ENCODE data around the gene PPIP5K2. TPM values are rescaled to one million over a fixed set of nuclear protein-coding genes. Genes with fewer than 3 reads are reported as not detected.

Gene PPIP5K2
- total RNA-seq, 2 experiments from 2014 or later = 50.5 to 59.5 TPM

DNA sequence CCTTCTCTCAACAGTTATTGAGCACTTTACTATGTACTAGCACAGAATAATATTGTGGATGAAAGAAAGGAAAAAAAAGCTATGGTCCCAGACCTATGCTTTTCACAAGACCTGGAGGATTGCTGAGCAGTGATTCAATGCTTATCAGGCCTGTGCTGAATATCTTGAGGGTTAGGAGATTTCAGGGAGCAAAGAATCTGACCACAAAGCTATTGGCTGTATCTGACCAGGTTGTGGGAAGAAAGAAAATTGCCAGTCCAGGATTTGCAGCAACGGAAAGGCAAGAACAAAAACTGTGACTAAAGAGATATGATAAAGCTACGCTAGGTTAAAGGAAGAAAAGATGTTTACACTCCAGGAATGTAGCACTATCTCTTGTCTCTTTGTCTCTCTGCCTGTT, 123.6 kb downstream of the PPIP5K2 start:
- Mint-ChIP-seq H3K4me3 (no peak overlapping the region), H3K27me3 (peaks cover 26% of the 10 kb centered on the region), H3K36me3 (ENCODE audit: low read depth) (no peaks in the 10 kb centered on the region), H3K4me1 (ENCODE audit: low read depth) (peaks cover 9% of the 10 kb centered on the region), H3K27ac (no peak overlapping the region), H3K9me3 (peaks cover 3% of the 10 kb centered on the region)
- ChIA-PET POLR2A (no interaction called here), CTCF (no interaction called here)
- DNase-seq (no peak), ATAC-seq (no peak)
- intact Hi-C loops (cut with micrococcal nuclease) = no loop called here
- TF ChIP-seq, protein P1, sequence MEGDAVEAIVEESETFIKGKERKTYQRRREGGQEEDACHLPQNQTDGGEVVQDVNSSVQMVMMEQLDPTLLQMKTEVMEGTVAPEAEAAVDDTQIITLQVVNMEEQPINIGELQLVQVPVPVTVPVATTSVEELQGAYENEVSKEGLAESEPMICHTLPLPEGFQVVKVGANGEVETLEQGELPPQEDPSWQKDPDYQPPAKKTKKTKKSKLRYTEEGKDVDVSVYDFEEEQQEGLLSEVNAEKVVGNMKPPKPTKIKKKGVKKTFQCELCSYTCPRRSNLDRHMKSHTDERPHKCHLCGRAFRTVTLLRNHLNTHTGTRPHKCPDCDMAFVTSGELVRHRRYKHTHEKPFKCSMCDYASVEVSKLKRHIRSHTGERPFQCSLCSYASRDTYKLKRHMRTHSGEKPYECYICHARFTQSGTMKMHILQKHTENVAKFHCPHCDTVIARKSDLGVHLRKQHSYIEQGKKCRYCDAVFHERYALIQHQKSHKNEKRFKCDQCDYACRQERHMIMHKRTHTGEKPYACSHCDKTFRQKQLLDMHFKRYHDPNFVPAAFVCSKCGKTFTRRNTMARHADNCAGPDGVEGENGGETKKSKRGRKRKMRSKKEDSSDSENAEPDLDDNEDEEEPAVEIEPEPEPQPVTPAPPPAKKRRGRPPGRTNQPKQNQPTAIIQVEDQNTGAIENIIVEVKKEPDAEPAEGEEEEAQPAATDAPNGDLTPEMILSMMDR (IDR thresholded peaks at IDR 0.05) = no peak

DNA sequence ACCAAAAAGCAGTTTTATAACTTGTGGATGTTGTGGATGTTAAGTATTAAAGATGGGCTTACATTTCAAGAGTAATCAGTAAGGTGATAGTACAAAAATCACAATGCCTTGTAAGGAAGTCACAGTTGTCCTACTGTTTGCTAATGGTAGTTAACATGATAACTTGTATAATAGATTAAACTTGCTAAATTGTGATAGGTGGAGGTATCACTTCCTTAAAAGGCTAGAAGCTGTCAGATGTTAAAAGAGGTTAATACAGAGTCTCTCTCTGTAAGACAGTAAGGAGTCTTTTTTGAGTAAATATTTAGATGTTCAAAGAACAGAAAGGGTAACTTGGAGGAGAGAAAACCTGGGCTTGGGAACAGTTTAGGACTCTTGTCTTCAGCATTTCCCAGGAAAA, 124.3 kb downstream of the PPIP5K2 start:
- no peak for ATAC-seq

DNA sequence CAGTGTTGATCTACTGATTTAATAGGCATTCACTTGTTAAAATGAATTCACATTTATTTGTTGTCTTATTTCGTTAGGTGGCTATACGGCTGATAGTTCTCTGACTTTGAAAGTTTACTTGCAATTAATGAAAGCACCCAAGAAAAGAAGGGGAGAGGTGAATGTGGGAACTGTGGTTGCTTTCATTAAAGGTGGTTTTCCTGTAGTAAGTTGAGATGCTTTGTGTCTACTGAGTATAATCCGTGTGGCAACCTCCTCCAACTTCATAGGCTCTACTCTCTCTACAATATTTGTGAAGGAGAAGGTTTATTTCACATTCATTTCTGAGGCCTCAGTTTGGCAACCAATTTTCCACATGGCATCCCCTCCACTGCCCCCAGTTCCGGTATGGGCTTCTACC, 125.7 kb downstream of the PPIP5K2 start:
- no peak for DNase-seq
- no peak overlapping the region for H3K4me3 Mint-ChIP-seq
- CTCF ChIA-PET = no interaction called here
- peaks cover 27% of the 10 kb centered on the region for H3K27me3 Mint-ChIP-seq
- no peak overlapping the region for H3K27ac Mint-ChIP-seq
- intact Hi-C loops (cut with micrococcal nuclease) = no loop called here
- TF ChIP-seq, protein P1 (IDR thresholded peaks at IDR 0.05) = no peak
- ATAC-seq = no peak
- POLR2A ChIA-PET = interaction anchor here (1.4 kb wide), 1 partner anchor 14 kb away, joined by 4 read pairs; no protein-coding TSS in a partner anchor
- H3K36me3 Mint-ChIP-seq (ENCODE audit: low read depth) = no peaks in the 10 kb centered on the region
- peaks cover 9% of the 10 kb centered on the region for H3K4me1 Mint-ChIP-seq (ENCODE audit: low read depth)
- no peaks in the 10 kb centered on the region for H3K9me3 Mint-ChIP-seq

More for the DNA sequence above, 124.3 kb downstream of the PPIP5K2 start:
- Mint-ChIP-seq H3K27ac (no peak overlapping the region), H3K4me3 (no peak overlapping the region), H3K4me1 (ENCODE audit: low read depth) (peaks cover 9% of the 10 kb centered on the region), H3K36me3 (ENCODE audit: low read depth) (no peaks in the 10 kb centered on the region), H3K9me3 (peaks cover 2% of the 10 kb centered on the region), H3K27me3 (peaks cover 26% of the 10 kb centered on the region)
- CTCF ChIA-PET = no interaction called here
- intact Hi-C loops (cut with micrococcal nuclease) = no loop called here
- TF ChIP-seq, protein P1 (IDR thresholded peaks at IDR 0.05) = no peak
- no peak for DNase-seq
- POLR2A ChIA-PET = no interaction called here

DNA sequence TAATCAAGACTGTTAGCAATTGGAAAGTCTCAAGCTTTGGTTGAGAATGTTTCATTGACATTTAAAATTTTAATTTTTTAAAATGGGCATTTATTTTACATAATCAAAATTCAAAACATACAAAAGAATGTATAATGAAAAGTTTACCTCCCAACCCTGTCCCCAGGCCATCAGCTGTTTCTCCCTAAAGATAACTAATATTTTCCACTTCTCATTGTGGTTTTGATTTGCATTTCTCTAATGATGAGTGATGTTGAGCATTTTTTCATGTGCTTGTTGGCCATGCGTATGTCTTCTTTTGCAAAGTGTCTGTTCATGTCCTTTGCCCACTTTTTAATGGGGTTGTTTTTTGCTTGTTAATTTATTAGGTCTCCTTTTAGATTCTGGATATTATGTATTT, 127.0 kb downstream of the PPIP5K2 start:
- Mint-ChIP-seq H3K9me3 (no peaks in the 10 kb centered on the region), H3K36me3 (ENCODE audit: low read depth) (no peaks in the 10 kb centered on the region), H3K27me3 (peaks cover 35% of the 10 kb centered on the region), H3K4me3 (no peak overlapping the region), H3K27ac (no peak overlapping the region), H3K4me1 (ENCODE audit: low read depth) (peaks cover 9% of the 10 kb centered on the region)
- no peak for ATAC-seq
- intact Hi-C loops (cut with micrococcal nuclease) = no loop called here
- DNase-seq = no peak
- POLR2A ChIA-PET = interaction anchor here (1.4 kb wide), 1 partner anchor 12 kb away, joined by 4 read pairs; no protein-coding TSS in a partner anchor
- TF ChIP-seq, protein P1 (IDR thresholded peaks at IDR 0.05) = no peak
- CTCF ChIA-PET = no interaction called here

DNA sequence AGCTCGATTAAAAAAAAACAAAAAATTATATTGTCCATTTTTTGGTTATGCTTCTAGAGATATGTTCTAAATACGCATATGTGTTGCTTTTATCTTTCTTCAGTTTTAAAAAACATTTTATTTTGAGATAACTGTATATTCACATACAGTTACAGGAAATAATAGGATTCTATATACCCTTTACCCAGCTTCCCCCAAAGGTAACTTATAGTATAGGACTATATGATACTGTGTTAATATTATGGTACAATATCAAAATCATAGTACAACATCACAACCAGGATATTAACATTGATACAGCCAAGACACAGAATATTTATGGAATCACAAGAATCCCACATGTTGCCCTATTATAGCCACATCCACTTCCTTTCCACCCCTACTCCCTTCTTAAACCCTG, 129.0 kb downstream of the PPIP5K2 start:
- Mint-ChIP-seq H3K36me3 (ENCODE audit: low read depth) (no peaks in the 10 kb centered on the region), H3K4me3 (no peak overlapping the region), H3K27ac (no peak overlapping the region), H3K9me3 (no peaks in the 10 kb centered on the region), H3K4me1 (ENCODE audit: low read depth) (peaks cover 9% of the 10 kb centered on the region), H3K27me3 (peaks cover 36% of the 10 kb centered on the region)
- TF ChIP-seq, protein P1 (IDR thresholded peaks at IDR 0.05) = no peak
- intact Hi-C loops (cut with micrococcal nuclease) = no loop called here
- ChIA-PET CTCF (no interaction called here), POLR2A (no interaction called here)
- ATAC-seq = no peak
- no peak for DNase-seq

Data from activated CD8-positive, alpha-beta T cell treated with anti-CD3 and anti-CD28 coated beads for 36 hours (primary cell).